ENCODE data around the gene CARD11. TPM values are rescaled to one million over a fixed set of nuclear protein-coding genes. Genes with fewer than 3 reads are reported as not detected.

CARD11 gene
- total and polyA plus RNA-seq, 2 of the 13 experiments (the other 11 are each of a cell fraction or from before 2014, with no cell fraction given) = 0.04 TPM; not detected in 1

GRCh38 chr7:2970861-2971260 lies 72.8 kb downstream of the CARD11 start:
- H3K27me3 ChIP-seq (ENCODE audit: control insufficient read depth in 1 of 2, insufficient read depth in 2 of 2, low read length in 2 of 2) = peaks cover 0 to 4% of the 10 kb centered on the region in 2 experiments; a peak in 1 of 5 replicates
- TF ChIP-seq HINFP (CRISPR knock-in tag; IDR thresholded peaks at IDR 0.05; ENCODE audit: low read depth) (no peak), ZNF121 (CRISPR knock-in tag; IDR thresholded peaks at IDR 0.05) (no peak), NFATC3 (CRISPR knock-in tag; IDR thresholded peaks at IDR 0.05) (no peak), ATF3 (CRISPR knock-in tag; IDR thresholded peaks at IDR 0.05) (no peak), SIN3A (IDR thresholded peaks at IDR 0.05; ENCODE audit: borderline replicate concordance, low read depth, low read length) (no peak), NR1H2 (CRISPR knock-in tag; IDR thresholded peaks at IDR 0.05; ENCODE audit: borderline replicate concordance, low read depth) (no peak), ZNF546 (CRISPR knock-in tag; conservative IDR thresholded peaks at IDR 0.05) (no peak), PATZ1 (CRISPR knock-in tag; IDR thresholded peaks at IDR 0.05) (no peak), MTA1 (CRISPR knock-in tag; IDR thresholded peaks at IDR 0.05; ENCODE audit: borderline replicate concordance) (no peak)
- TF ChIP-seq, protein P1, sequence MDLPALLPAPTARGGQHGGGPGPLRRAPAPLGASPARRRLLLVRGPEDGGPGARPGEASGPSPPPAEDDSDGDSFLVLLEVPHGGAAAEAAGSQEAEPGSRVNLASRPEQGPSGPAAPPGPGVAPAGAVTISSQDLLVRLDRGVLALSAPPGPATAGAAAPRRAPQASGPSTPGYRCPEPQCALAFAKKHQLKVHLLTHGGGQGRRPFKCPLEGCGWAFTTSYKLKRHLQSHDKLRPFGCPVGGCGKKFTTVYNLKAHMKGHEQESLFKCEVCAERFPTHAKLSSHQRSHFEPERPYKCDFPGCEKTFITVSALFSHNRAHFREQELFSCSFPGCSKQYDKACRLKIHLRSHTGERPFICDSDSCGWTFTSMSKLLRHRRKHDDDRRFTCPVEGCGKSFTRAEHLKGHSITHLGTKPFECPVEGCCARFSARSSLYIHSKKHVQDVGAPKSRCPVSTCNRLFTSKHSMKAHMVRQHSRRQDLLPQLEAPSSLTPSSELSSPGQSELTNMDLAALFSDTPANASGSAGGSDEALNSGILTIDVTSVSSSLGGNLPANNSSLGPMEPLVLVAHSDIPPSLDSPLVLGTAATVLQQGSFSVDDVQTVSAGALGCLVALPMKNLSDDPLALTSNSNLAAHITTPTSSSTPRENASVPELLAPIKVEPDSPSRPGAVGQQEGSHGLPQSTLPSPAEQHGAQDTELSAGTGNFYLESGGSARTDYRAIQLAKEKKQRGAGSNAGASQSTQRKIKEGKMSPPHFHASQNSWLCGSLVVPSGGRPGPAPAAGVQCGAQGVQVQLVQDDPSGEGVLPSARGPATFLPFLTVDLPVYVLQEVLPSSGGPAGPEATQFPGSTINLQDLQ (CRISPR knock-in tag; IDR thresholded peaks at IDR 0.05) = no peak
- no peaks in the 10 kb centered on the region for H3K9me3 ChIP-seq (ENCODE audit: low read length)
- CTCF ChIA-PET (ENCODE audit: low intra/inter-chr PET ratio, low total read pairs) = no interaction called here
- no peak overlapping the region for H3K4me2 ChIP-seq (ENCODE audit: low read depth, low read length)
- DNase-seq (ENCODE audit: low spot score) (no peak), FAIRE-seq (no peak), ATAC-seq (no peak)
- BruUV-seq (replicated peaks) = no TSS peak
- H3K4me1 ChIP-seq (ENCODE audit: insufficient read depth, low read length) = no peaks in the 10 kb centered on the region
- WGBS (ENCODE audit: low lambda C conversion rate) = 44% methylated on average over 8 of the region's 11 CpGs
- POLR2A ChIA-PET = no interaction called here
- no peak overlapping the region for H2AFZ ChIP-seq (ENCODE audit: low read length)
- no peak overlapping the region for H3K9ac ChIP-seq (ENCODE audit: insufficient read depth, low read depth, low read length)
- H4K20me1 ChIP-seq (ENCODE audit: insufficient read depth, low read length) = no peaks in the 10 kb centered on the region
- H3K27ac ChIP-seq (ENCODE audit: extremely low read length, insufficient read depth, low read length) = no peak overlapping the region
- in situ Hi-C loops (cut with HindIII; ENCODE audit: extremely low pct_ligation_motif_present, low pct_unique_long_range_greater_than_20kb) (no loop called here), intact Hi-C loops (cut with micrococcal nuclease; ENCODE audit: unreplicated experiment) (no loop called here)
- H3K4me3 ChIP-seq (replicated peaks in 1 of 3; ENCODE audit: insufficient read depth in 1 of 3, low read depth in 2 of 3, low read length in 3 of 3) = no peak overlapping the region
- H3K36me3 ChIP-seq (replicated peaks in 1 of 2; ENCODE audit: control insufficient read depth in 1 of 2, insufficient read depth in 2 of 2, low read length in 2 of 2) = no peaks in the 10 kb centered on the region
- no peaks in the 10 kb centered on the region for H3K79me2 ChIP-seq (ENCODE audit: insufficient read depth, low read length)
